ENCODE measurements around the gene ATP6V0C. TPM values are rescaled to one million over a fixed set of nuclear protein-coding genes. Genes with fewer than 3 reads are reported as not detected.

The ATP6V0C gene
- total and polyA plus RNA-seq, 2 of the 13 experiments (the other 11 are each of a cell fraction or from before 2014, with no cell fraction given): 10.4 to 20.1 TPM

GRCh38 chr16:2483939-2484897, 29.5 kb upstream of the ATP6V0C start (continued):
- TF ChIP-seq NFE2 (CRISPR knock-in tag; IDR thresholded peaks at IDR 0.05) (no peak), MED1 (CRISPR knock-in tag; IDR thresholded peaks at IDR 0.05) (no peak), ZNF780A (CRISPR knock-in tag; IDR thresholded peaks at IDR 0.05) (0 out of 2 replicates have a peak, but pooled peaks have one; percentile 12), ZNF17 (CRISPR knock-in tag; IDR thresholded peaks at IDR 0.05) (no peak), MLXIP (CRISPR knock-in tag; IDR thresholded peaks at IDR 0.05; ENCODE audit: borderline replicate concordance) (no peak), ZNF274 (CRISPR knock-in tag; IDR thresholded peaks at IDR 0.05) (no peak), ZNF839 (CRISPR knock-in tag; IDR thresholded peaks at IDR 0.05; ENCODE audit: borderline replicate concordance) (no peak), ZNF7 (CRISPR knock-in tag; IDR thresholded peaks at IDR 0.05) (no peak), ZNF883 (CRISPR knock-in tag; IDR thresholded peaks at IDR 0.05; ENCODE audit: not compliant biosample characterization) (no peak)
- TF ChIP-seq, protein P1, sequence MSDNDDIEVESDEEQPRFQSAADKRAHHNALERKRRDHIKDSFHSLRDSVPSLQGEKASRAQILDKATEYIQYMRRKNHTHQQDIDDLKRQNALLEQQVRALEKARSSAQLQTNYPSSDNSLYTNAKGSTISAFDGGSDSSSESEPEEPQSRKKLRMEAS (IDR thresholded peaks at IDR 0.05): peak; percentile 1; the same call in 1 of the 2 replicates
- TF ChIP-seq, protein P2, sequence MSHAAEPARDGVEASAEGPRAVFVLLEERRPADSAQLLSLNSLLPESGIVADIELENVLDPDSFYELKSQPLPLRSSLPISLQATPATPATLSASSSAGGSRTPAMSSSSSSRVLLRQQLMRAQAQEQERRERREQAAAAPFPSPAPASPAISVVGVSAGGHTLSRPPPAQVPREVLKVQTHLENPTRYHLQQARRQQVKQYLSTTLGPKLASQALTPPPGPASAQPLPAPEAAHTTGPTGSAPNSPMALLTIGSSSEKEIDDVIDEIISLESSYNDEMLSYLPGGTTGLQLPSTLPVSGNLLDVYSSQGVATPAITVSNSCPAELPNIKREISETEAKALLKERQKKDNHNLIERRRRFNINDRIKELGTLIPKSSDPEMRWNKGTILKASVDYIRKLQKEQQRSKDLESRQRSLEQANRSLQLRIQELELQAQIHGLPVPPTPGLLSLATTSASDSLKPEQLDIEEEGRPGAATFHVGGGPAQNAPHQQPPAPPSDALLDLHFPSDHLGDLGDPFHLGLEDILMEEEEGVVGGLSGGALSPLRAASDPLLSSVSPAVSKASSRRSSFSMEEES (CRISPR knock-in tag; IDR thresholded peaks at IDR 0.05): no peak
